Uterus (tissue), 2 donors: Measurements from ENCODE around the gene PCDH7.

Experiments used
- POLR2A ChIP-seq, 2 donors: fragments of 450-650 bp; IDR thresholded peaks; one replicate each; pipeline ENCODE4 v1.6.1; 2016; ENCODE audit warnings: antibody characterized with exemption in 2 of 2, mild to moderate bottlenecking in 1 of 2, moderate library complexity in 1 of 2
- TF ChIP-seq, protein P1 (sequence below), 4 experiments: fragments of 200-600 bp in 2 of 4; fragments of 450-650 bp in 2 of 4; sonication (generic) in 2 of 4; IDR thresholded peaks; one replicate each; pipeline ENCODE4 v1.5.1; 2016 to 2019; ENCODE audit warnings: antibody characterized with exemption in 4 of 4, mild to moderate bottlenecking in 2 of 4, moderate library complexity in 1 of 4

GRCh38 chr4:30725562-30725961, 5.4 kb downstream of the PCDH7 start:
- TF ChIP-seq POLR2A (IDR thresholded peaks at IDR 0.05) = no peak
- TF ChIP-seq, protein P1, sequence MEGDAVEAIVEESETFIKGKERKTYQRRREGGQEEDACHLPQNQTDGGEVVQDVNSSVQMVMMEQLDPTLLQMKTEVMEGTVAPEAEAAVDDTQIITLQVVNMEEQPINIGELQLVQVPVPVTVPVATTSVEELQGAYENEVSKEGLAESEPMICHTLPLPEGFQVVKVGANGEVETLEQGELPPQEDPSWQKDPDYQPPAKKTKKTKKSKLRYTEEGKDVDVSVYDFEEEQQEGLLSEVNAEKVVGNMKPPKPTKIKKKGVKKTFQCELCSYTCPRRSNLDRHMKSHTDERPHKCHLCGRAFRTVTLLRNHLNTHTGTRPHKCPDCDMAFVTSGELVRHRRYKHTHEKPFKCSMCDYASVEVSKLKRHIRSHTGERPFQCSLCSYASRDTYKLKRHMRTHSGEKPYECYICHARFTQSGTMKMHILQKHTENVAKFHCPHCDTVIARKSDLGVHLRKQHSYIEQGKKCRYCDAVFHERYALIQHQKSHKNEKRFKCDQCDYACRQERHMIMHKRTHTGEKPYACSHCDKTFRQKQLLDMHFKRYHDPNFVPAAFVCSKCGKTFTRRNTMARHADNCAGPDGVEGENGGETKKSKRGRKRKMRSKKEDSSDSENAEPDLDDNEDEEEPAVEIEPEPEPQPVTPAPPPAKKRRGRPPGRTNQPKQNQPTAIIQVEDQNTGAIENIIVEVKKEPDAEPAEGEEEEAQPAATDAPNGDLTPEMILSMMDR (IDR thresholded peaks at IDR 0.05) = no peak
